ENCODE data around the gene ATP5F1D.
"Not testable (repeated sequence)": the region's sequence is repeated elsewhere in the genome, so short reads cannot be mapped to it uniquely, and the experiment has no call there.

Gene ATP5F1D

GRCh38 chr19:1243768-1244692, 2.5 kb downstream of the ATP5F1D start:
- H3K27ac ChIP-seq (ENCODE audit: low read depth, low read length): 0 out of 2 replicates have a peak overlapping the region, but pooled peaks have one; percentile 26
- H3K79me2 ChIP-seq (ENCODE audit: control insufficient read depth, insufficient read depth, low read length, unreplicated experiment): peaks cover 16% of the 10 kb centered on the region
- no peaks in the 10 kb centered on the region for H3K27me3 ChIP-seq (ENCODE audit: insufficient read depth, low read length)
- peak overlapping the region; percentile 96 for H3K4me3 ChIP-seq (ENCODE audit: low read depth, low read length)
- H2AFZ ChIP-seq (ENCODE audit: low read length, unreplicated experiment): no peak overlapping the region
- peaks cover 29% of the 10 kb centered on the region for H3K4me1 ChIP-seq (ENCODE audit: control insufficient read depth, insufficient read depth, low read length, unreplicated experiment)
- no peaks in the 10 kb centered on the region for H3K36me3 ChIP-seq (ENCODE audit: insufficient read depth, low read length)

DNA sequence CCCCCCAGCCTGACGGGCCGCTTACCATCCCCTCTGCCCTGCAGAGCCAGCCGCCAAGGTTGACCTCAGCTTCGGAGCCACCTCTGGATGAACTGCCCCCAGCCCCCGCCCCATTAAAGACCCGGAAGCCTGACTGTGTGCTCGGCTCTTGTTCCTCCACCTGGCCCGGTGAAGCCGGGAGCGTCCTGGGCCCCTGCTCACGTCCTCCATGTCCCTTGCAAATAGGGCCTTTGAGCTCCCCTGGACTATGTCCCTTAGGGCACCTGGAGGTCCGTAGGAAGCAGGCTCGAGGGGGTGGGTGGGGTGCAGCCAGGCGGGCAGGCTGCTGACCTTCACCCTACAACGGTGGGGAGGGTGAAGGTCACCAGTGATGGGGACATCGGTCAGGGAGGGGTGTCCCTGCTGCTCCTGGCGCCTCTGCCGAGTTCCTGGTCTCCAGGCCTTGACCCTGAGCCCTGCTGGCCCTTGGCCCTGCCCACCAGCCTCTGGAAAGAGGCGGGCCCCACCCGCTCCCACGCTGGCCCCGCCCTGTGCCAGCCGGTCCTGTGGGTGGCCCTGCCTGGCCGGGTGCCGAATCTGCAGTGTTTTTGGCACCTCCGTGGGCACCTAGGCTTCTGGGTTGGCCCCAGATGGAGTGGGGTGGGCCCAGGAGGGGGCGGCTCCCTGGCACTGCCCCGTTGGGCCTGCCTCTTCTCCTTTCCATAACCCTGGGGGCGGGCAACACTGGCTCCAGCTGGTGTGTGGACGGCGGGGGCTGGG, 3.3 kb downstream of the ATP5F1D start:
- Histone ChIP-seq H2AFZ (ENCODE audit: low read length, unreplicated experiment) (no peak overlapping the region), H3K27ac (ENCODE audit: low read depth, low read length) (peak overlapping the region; percentile 26; the same call in 1 of the 2 replicates)

DNA sequence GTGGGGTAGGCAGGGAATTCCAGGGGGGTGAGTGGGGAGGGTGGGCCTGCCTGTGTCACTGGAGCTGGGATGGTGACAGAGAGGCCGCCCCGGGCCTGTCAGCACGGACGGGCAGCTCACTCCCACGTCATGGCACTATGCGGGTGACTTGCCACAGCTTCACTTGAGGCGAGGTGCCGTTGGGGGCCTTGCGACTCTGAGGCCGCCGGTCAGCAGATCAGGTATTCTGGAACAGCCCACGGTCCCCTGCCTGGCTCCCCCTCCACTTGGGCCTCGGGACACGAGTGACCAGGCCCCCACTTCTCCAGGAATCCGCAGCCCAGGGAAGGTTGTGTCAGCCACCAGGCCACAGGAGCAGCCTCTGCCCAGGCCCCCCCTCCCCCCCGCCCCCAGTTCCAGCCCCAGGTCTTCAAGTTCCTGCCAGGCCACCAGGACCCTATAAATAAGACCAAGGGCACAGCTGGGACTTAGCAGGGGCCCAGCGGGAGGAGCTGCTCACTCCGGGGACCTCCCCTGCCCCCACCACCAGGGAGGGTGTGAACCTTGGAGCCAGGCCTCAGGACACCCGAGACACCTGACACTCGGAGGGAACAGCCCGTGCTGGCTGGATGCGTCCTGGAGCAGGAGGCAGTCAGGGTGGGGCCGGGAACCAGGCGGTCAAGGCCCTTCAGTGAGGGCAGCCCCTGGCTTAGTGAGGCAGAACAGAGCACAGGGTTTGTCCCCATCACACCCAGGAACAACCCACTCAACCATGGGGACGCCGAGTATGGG, 4.1 kb downstream of the ATP5F1D start:
- Histone ChIP-seq H3K27ac (ENCODE audit: low read depth, low read length) (peak overlapping the region; percentile 26; the same call in 1 of the 2 replicates), H3K79me2 (ENCODE audit: control insufficient read depth, insufficient read depth, low read length, unreplicated experiment) (peaks cover 24% of the 10 kb centered on the region), H3K4me3 (ENCODE audit: low read depth, low read length) (no peak overlapping the region), H3K4me1 (ENCODE audit: control insufficient read depth, insufficient read depth, low read length, unreplicated experiment) (peaks cover 29% of the 10 kb centered on the region), H3K27me3 (ENCODE audit: insufficient read depth, low read length) (no peaks in the 10 kb centered on the region), H2AFZ (ENCODE audit: low read length, unreplicated experiment) (no peak overlapping the region), H3K36me3 (ENCODE audit: insufficient read depth, low read length) (no peaks in the 10 kb centered on the region)

More for the DNA sequence above, 3.3 kb downstream of the ATP5F1D start:
- peak overlapping the region; percentile 96 for H3K4me3 ChIP-seq (ENCODE audit: low read depth, low read length)
- H3K27me3 ChIP-seq (ENCODE audit: insufficient read depth, low read length): no peaks in the 10 kb centered on the region
- H3K4me1 ChIP-seq (ENCODE audit: control insufficient read depth, insufficient read depth, low read length, unreplicated experiment): peaks cover 29% of the 10 kb centered on the region
- no peaks in the 10 kb centered on the region for H3K36me3 ChIP-seq (ENCODE audit: insufficient read depth, low read length)
- peaks cover 19% of the 10 kb centered on the region for H3K79me2 ChIP-seq (ENCODE audit: control insufficient read depth, insufficient read depth, low read length, unreplicated experiment)

- H3K27ac ChIP-seq (ENCODE audit: low read depth, low read length); H3K36me3 ChIP-seq (ENCODE audit: insufficient read depth, low read length): not testable (repeated sequence)
Measured at GRCh38 chr19:1246265-1247087, 4.9 kb downstream of the ATP5F1D start.

DNA sequence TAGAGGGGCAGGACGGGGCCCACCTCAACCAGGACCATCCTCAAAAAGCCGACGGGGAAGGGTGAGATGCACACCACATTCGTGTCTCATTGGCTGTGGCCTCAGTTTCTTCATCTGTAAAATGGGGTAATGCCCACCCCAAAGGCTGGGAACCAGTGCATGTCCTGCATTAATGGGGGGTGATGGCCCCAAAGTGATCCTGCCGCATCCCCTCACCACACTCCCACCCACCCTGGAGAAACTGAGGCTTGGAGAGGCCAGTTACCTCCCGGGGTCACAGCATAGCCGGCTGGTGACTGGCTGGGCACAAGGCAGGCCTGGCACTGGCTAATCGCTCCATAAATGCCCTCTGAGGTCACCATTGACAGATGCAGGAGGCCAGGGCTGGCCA, 6.2 kb downstream of the ATP5F1D start:
- peaks cover 25% of the 10 kb centered on the region for H3K4me1 ChIP-seq (ENCODE audit: control insufficient read depth, insufficient read depth, low read length, unreplicated experiment)
- no peaks in the 10 kb centered on the region for H3K27me3 ChIP-seq (ENCODE audit: insufficient read depth, low read length)

More at GRCh38 chr19:1246265-1247087, 4.9 kb downstream of the ATP5F1D start:
- not testable (repeated sequence) for H2AFZ ChIP-seq (ENCODE audit: low read length, unreplicated experiment); H3K4me3 ChIP-seq (ENCODE audit: low read depth, low read length); H3K27me3 ChIP-seq (ENCODE audit: insufficient read depth, low read length)
- Histone ChIP-seq H3K4me1 (ENCODE audit: control insufficient read depth, insufficient read depth, low read length, unreplicated experiment) (peaks cover 25% of the 10 kb centered on the region), H3K79me2 (ENCODE audit: control insufficient read depth, insufficient read depth, low read length, unreplicated experiment) (peaks cover 32% of the 10 kb centered on the region)

GRCh38 chr19:1248139-1248785, 6.7 kb downstream of the ATP5F1D start, which contains the start of gene MIDN:
MIDN (plus strand) TSS chr19:1248583; CDS start chr19:1250297, 1,714 bp downstream.
- Histone ChIP-seq H3K4me3 (ENCODE audit: low read depth, low read length) (peak within 1 kb of the TSS; percentile 94), H3K27ac (ENCODE audit: low read depth, low read length) (peak within 1 kb of the TSS; percentile 97), H3K4me1 (ENCODE audit: control insufficient read depth, insufficient read depth, low read length, unreplicated experiment) (peaks cover 23% of the 10 kb centered on the region), H3K79me2 (ENCODE audit: control insufficient read depth, insufficient read depth, low read length, unreplicated experiment) (peaks cover 24% of the 10 kb centered on the region), H3K36me3 (ENCODE audit: insufficient read depth, low read length) (peaks cover 10% of the 10 kb centered on the region; the same call in 1 of the 2 replicates), H3K27me3 (ENCODE audit: insufficient read depth, low read length) (no peaks in the 10 kb centered on the region), H2AFZ (ENCODE audit: low read length, unreplicated experiment) (no peak within 1 kb of the TSS)

More for the DNA sequence above, 6.2 kb downstream of the ATP5F1D start:
- no peak overlapping the region for H2AFZ ChIP-seq (ENCODE audit: low read length, unreplicated experiment)
- H3K79me2 ChIP-seq (ENCODE audit: control insufficient read depth, insufficient read depth, low read length, unreplicated experiment): peaks cover 27% of the 10 kb centered on the region
- H3K4me3 ChIP-seq (ENCODE audit: low read depth, low read length): peak overlapping the region; percentile 94
- peaks cover 10% of the 10 kb centered on the region; the same call in 1 of the 2 replicates for H3K36me3 ChIP-seq (ENCODE audit: insufficient read depth, low read length)
- H3K27ac ChIP-seq (ENCODE audit: low read depth, low read length): peak overlapping the region; percentile 97

DNA sequence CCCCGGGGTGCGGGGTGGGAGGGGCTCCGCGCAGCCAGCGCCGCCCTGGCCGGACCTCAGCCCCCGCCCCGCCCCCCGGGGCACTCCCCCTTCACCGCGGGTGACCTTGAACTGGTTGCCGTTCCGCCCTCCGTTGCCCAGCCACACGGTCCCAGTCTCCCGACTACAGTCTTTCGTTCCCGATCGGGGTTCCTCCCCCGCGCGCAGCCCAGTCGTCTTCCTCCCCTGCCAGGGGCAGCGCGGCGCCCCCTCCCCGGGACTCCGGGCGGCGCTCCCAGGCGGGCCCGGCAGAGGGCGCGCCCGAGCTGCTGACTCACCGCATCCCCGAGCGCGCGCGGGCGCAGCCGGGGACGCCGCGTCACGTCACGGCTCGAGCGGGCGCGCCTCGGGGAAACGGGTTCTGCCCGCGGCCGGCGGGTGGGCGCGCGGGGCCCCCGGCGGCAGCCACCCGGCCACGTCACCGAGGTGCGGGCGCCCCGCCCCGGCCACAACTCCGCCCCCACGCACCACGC, 7.3 kb downstream of the ATP5F1D start:
- peaks cover 15% of the 10 kb centered on the region; the same call in 1 of the 2 replicates for H3K36me3 ChIP-seq (ENCODE audit: insufficient read depth, low read length)
- peak overlapping the region; percentile 94 for H3K4me3 ChIP-seq (ENCODE audit: low read depth, low read length)
- no peak overlapping the region for H2AFZ ChIP-seq (ENCODE audit: low read length, unreplicated experiment)
- peaks cover 29% of the 10 kb centered on the region for H3K79me2 ChIP-seq (ENCODE audit: control insufficient read depth, insufficient read depth, low read length, unreplicated experiment)
- peaks cover 21% of the 10 kb centered on the region for H3K4me1 ChIP-seq (ENCODE audit: control insufficient read depth, insufficient read depth, low read length, unreplicated experiment)
- H3K27ac ChIP-seq (ENCODE audit: low read depth, low read length): peak overlapping the region; percentile 97
- no peaks in the 10 kb centered on the region for H3K27me3 ChIP-seq (ENCODE audit: insufficient read depth, low read length)

DNA sequence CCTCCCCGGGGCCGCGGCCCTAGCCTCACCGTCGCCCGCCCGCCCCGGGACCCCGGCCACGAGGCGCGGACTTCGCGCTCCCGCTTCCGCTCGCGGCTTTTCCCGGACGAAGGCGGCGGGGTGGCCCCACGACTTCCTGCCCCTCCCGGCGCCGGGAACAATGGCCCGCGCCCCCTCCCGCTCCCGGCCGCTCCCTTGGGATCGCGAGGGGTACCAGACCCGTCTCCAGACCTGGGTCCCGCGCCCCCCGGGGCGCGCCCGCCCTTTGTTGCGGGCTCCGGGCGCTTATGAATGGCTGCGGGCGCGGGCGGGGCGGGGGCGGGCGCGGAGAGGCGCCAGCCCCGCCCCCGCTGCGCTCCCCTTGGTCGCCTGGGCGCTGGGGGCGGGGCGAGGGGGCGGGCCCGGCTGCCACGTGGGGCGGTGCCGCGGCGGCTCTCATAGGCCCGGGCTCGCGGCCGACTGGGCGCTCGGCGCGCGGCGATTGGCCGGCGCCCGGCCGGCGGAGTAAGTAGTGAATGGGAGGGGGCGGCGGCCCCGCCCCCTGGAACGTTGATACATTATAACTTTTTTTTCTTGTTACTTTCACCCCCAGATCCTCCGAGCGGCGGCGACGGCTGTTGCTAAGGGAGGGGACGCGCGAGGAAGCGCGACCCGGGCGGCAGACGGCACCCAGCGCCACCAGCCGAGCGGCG, 7.9 kb downstream of the ATP5F1D start:
- H3K79me2 ChIP-seq (ENCODE audit: control insufficient read depth, insufficient read depth, low read length, unreplicated experiment): peaks cover 32% of the 10 kb centered on the region
- no peaks in the 10 kb centered on the region for H3K27me3 ChIP-seq (ENCODE audit: insufficient read depth, low read length)
- peak overlapping the region; percentile 96 for H3K4me3 ChIP-seq (ENCODE audit: low read depth, low read length)
- no peak overlapping the region for H2AFZ ChIP-seq (ENCODE audit: low read length, unreplicated experiment)
- peaks cover 20% of the 10 kb centered on the region; the same call in 1 of the 2 replicates for H3K36me3 ChIP-seq (ENCODE audit: insufficient read depth, low read length)
- H3K4me1 ChIP-seq (ENCODE audit: control insufficient read depth, insufficient read depth, low read length, unreplicated experiment): peaks cover 23% of the 10 kb centered on the region
- peak overlapping the region; percentile 98 for H3K27ac ChIP-seq (ENCODE audit: low read depth, low read length)
